Colonic mucosa (tissue), 4 donors: ENCODE results near the gene GPR180. TPM values are rescaled to one million over a fixed set of nuclear protein-coding genes. Genes with fewer than 3 reads are reported as not detected.

Source experiments
- DNase-seq: peaks from one replicate; pipeline ENCODE4 v3.0.0-alpha.2; 2020
- H3K27ac ChIP-seq: fragments of 200-600 bp; one replicate; pipeline ENCODE4 v1.8.0; 2021
- H3K27me3 ChIP-seq: fragments of 200-600 bp; one replicate; pipeline ENCODE4 v1.8.0; 2021
- H3K36me3 ChIP-seq: fragments of 200-600 bp; one replicate; pipeline ENCODE4 v1.8.0; 2021
- H3K4me1 ChIP-seq: fragments of 200-600 bp; one replicate; pipeline ENCODE4 v1.8.0; 2021; ENCODE audit warnings: mild to moderate bottlenecking
- H3K4me3 ChIP-seq: fragments of 200-600 bp; one replicate; pipeline ENCODE4 v1.8.0; 2021
- H3K9ac ChIP-seq, 2 donors: one replicate each; pipeline ENCODE4 v1.7.0; 2013; ENCODE audit warnings: control low read depth in 2 of 2, low read depth in 2 of 2, low read length in 2 of 2
- H3K9me3 ChIP-seq: fragments of 200-600 bp; one replicate; pipeline ENCODE4 v1.8.0; 2021
- CTCF ChIP-seq: fragments of 200-600 bp; IDR thresholded peaks from one replicate; pipeline ENCODE4 v1.8.0; 2022; ENCODE audit warnings: antibody characterized with exemption, mild to moderate bottlenecking
- intact Hi-C: fragments of 100-400 bp; cut with DNase I; formaldehyde crosslinking; loops from one replicate; pipeline ENCODE4 v1.14.1; 2022
- total RNA-seq, 2 donors: library from RNA; stranded (reverse); fragmentation: NEBNext Ultra II Directional in 1 of 2; extraction: Animal tissue kit (Norgen Biotek cat#: 25700) in 1 of 2; gene quantifications; one replicate each; pipeline ENCODE4 v1.2.1, GENCODE V29; 2021
- donor health status: healthy.
- donor health status: DM: no; HTN: no; CAD: no.
- donor health status: DM: no; HTN: no; CAD: no.

The GPR180 gene
- total RNA-seq, 2 donors from 2014 or later = 3.2 to 5.9 TPM

DNA sequence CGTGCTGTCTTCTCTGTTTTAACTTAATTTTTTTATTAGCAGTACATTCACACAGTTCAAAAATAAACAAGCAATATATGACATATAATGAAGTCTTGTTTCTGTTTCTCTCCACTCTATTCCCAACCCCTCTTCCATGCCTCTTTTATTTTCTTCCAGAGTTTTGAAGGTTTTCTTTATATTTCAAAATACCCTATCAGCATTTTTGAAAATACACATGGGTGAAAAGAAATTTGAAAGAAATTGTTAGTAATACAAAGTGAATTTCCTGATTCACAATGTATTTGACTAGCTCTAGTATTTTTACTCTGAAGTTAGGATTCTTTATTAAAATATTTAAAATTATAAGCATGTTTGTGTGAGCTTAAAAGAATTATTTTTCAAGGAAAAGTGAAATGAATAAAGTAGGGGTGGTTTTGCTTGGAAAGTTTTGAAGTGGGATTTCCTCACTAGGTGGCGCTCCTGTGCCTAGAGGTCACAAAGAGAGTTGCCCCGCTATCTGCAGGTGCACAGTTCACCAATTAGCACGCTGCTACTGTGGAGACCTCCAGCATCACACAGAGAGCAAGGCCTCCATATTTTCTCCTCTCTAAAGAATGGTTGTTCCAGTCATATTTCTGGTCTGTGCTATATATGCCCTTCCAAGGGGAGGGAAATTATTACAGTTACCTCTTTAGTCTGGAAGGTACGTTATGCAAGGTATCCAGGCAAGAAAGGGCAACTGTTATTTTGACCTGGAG, 73.1 kb downstream of the GPR180 start:
- TF ChIP-seq CTCF = peak; percentile 55
- Histone ChIP-seq H3K9ac (no peak overlapping the region), H3K36me3 (no peaks in the 10 kb centered on the region), H3K9me3 (no peaks in the 10 kb centered on the region), H3K4me3 (no peak overlapping the region), H3K4me1 (no peaks in the 10 kb centered on the region), H3K27me3 (no peaks in the 10 kb centered on the region), H3K27ac (no peak overlapping the region)
- peak; percentile 50 for DNase-seq
- intact Hi-C loops = loop anchor here (10.0 kb wide), 2 partner anchors 480 to 730 kb away; no protein-coding TSS in a partner anchor

DNA sequence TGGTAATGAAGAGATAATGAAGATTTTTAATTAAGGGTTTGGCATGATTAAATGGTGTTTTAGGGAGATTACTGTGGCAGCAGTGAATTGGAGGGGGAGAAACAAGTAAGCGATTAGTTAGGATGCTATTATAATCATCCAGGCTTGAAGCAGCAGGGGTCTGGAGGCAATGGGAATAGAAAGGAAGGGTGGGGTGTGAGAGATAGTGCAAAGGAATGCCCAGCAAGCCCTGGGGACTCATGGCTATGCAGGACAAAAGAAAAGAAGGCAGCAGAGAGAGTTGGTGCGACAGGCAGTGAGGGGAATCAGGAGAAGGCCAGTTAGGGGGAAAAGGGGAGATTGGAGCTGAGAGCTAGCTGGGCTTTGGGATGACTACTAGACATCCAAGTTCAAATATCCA, 76.1 kb downstream of the GPR180 start:
- Histone ChIP-seq H3K4me1 (no peaks in the 10 kb centered on the region), H3K9me3 (no peaks in the 10 kb centered on the region), H3K36me3 (no peaks in the 10 kb centered on the region), H3K9ac (no peak overlapping the region), H3K4me3 (no peak overlapping the region), H3K27ac (no peak overlapping the region), H3K27me3 (no peaks in the 10 kb centered on the region)
- TF ChIP-seq CTCF = no peak
- intact Hi-C loops = loop anchor here (10.0 kb wide), 2 partner anchors 477 to 727 kb away; no protein-coding TSS in a partner anchor
- DNase-seq = no peak

DNA sequence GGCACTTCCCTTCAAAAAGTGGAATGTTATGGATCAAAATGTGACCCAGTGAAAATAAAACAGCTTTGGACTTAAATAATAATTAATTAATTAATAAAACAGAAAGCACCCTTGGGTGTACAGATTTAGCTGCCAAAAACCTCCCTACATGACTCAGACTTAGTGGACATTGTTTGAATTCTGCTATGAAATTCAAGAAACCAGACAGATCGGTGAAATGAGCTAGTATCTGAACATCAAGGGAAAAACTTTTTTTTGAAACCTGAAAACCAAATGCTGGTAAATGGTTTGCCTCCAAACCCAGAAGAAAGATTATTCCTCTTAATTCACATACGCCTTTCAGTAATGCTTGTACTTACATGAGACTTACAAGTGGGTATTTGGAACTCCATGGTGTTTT, 77.2 kb downstream of the GPR180 start:
- intact Hi-C loops = loop anchor here (10.0 kb wide), 2 partner anchors 476 to 726 kb away; no protein-coding TSS in a partner anchor
- TF ChIP-seq CTCF = no peak
- no peaks in the 10 kb centered on the region for H3K4me1 ChIP-seq
- no peak overlapping the region for H3K27ac ChIP-seq
- H3K36me3 ChIP-seq = no peaks in the 10 kb centered on the region
- no peak overlapping the region for H3K4me3 ChIP-seq
- H3K27me3 ChIP-seq = no peaks in the 10 kb centered on the region
- no peaks in the 10 kb centered on the region for H3K9me3 ChIP-seq
- DNase-seq = no peak
- no peak overlapping the region for H3K9ac ChIP-seq

GRCh38 chr13:94679614-94680013, 78.0 kb downstream of the GPR180 start:
- Histone ChIP-seq H3K27me3 (no peaks in the 10 kb centered on the region), H3K4me3 (no peak overlapping the region)

GRCh38 chr13:94682229-94682628, 80.6 kb downstream of the GPR180 start:
- Histone ChIP-seq H3K27me3 (no peaks in the 10 kb centered on the region), H3K27ac (no peak overlapping the region), H3K4me1 (no peaks in the 10 kb centered on the region), H3K9me3 (no peaks in the 10 kb centered on the region), H3K9ac (no peak overlapping the region), H3K4me3 (no peak overlapping the region), H3K36me3 (no peaks in the 10 kb centered on the region)
- DNase-seq = no peak
- TF ChIP-seq CTCF = no peak
- intact Hi-C loops = no loop called here

More at GRCh38 chr13:94679614-94680013, 78.0 kb downstream of the GPR180 start:
- Histone ChIP-seq H3K9ac (no peak overlapping the region), H3K27ac (no peak overlapping the region), H3K36me3 (no peaks in the 10 kb centered on the region), H3K9me3 (no peaks in the 10 kb centered on the region), H3K4me1 (no peaks in the 10 kb centered on the region)
- DNase-seq = no peak
- intact Hi-C loops = loop anchor here (10.0 kb wide), 2 partner anchors 475 to 725 kb away; no protein-coding TSS in a partner anchor
- TF ChIP-seq CTCF = no peak
